ENCODE results near the gene ARHGAP20.

The ARHGAP20 gene

GRCh38 chr11:110711776-110712658 lies at the start of gene ARHGAP20:
Gene ARHGAP20 (minus strand): TSS chr11:110712437. CDS start chr11:110712231, 206 bp downstream.
- DNase-seq = peak; percentile 37

- no peak for DNase-seq
These were observed 49.8 kb upstream of the ARHGAP20 start for GRCh38 chr11:110761991-110762390.

- DNase-seq = no peak
These were observed 48.9 kb upstream of the ARHGAP20 start for GRCh38 chr11:110761131-110761530.

GRCh38 chr11:110759972-110760381 lies 47.7 kb upstream of the ARHGAP20 start:
- no peak for DNase-seq

GRCh38 chr11:110757962-110758755 lies 45.9 kb upstream of the ARHGAP20 start:
- no peak for DNase-seq

GRCh38 chr11:110757066-110757465 lies 44.8 kb upstream of the ARHGAP20 start:
- no peak for DNase-seq

GRCh38 chr11:110755941-110756340 lies 43.7 kb upstream of the ARHGAP20 start:
- no peak for DNase-seq

GRCh38 chr11:110752890-110753289 lies 40.7 kb upstream of the ARHGAP20 start:
- DNase-seq = no peak

GRCh38 chr11:110750100-110750499 lies 37.9 kb upstream of the ARHGAP20 start:
- no peak for DNase-seq

GRCh38 chr11:110747531-110747930 lies 35.3 kb upstream of the ARHGAP20 start:
- DNase-seq = no peak

- DNase-seq = no peak
These were observed 26.4 kb upstream of the ARHGAP20 start for GRCh38 chr11:110738641-110739040.

GRCh38 chr11:110737593-110737992 lies 25.4 kb upstream of the ARHGAP20 start:
- no peak for DNase-seq

- no peak for DNase-seq
These were observed 23.9 kb upstream of the ARHGAP20 start for GRCh38 chr11:110736171-110736553.

- DNase-seq = no peak
These were observed 23.4 kb upstream of the ARHGAP20 start for GRCh38 chr11:110735455-110736170.

- DNase-seq = no peak
These were observed 22.6 kb upstream of the ARHGAP20 start for GRCh38 chr11:110734790-110735189.

- DNase-seq = no peak
These were observed 18.5 kb upstream of the ARHGAP20 start for GRCh38 chr11:110730773-110731172.

GRCh38 chr11:110728883-110729282 lies 16.6 kb upstream of the ARHGAP20 start:
- no peak for DNase-seq

- DNase-seq = no peak
These were observed 16.2 kb upstream of the ARHGAP20 start for GRCh38 chr11:110728476-110728875.

GRCh38 chr11:110724358-110724757 lies 12.1 kb upstream of the ARHGAP20 start:
- no peak for DNase-seq

- DNase-seq = no peak
These were observed 8.4 kb upstream of the ARHGAP20 start for GRCh38 chr11:110720431-110721275.

- no peak for DNase-seq
These were observed 4.1 kb upstream of the ARHGAP20 start for GRCh38 chr11:110716361-110716760.

- no peak for DNase-seq
These were observed 3.3 kb upstream of the ARHGAP20 start for GRCh38 chr11:110715541-110715940.

All from CD4-positive, alpha-beta T cell treated with Interleukin-17A for 4 hours (primary cell).